ENCODE measurements around the gene MTHFD1L.
"Not testable (repeated sequence)": the region's sequence is repeated elsewhere in the genome, so short reads cannot be mapped to it uniquely, and the experiment has no call there.

GRCh38 chr6:151127133-151127798, 261.8 kb downstream of the MTHFD1L start:
- not testable (repeated sequence) for TF ChIP-seq POLR2AphosphoS5 (IDR thresholded peaks at IDR 0.05; ENCODE audit: low read depth, low read length); POLR2A (IDR thresholded peaks at IDR 0.05; ENCODE audit: low read depth, low read length); TAF1 (IDR thresholded peaks at IDR 0.05; ENCODE audit: low read depth, low read length); SPI1 (IDR thresholded peaks at IDR 0.05; ENCODE audit: low read depth, low read length); PAX5 (IDR thresholded peaks at IDR 0.05; ENCODE audit: insufficient read depth, low read length, severe bottlenecking); POU2F2 (IDR thresholded peaks at IDR 0.05; ENCODE audit: low read depth, low read length)

Data from GM12891 (cell line).